Ishikawa (cell line): ENCODE data around the gene AGO4.

Source experiments
- CEBPB ChIP-seq: IDR thresholded peaks from 2 replicates; pipeline ENCODE4 v1.6.1; 2012
- CREB1 ChIP-seq: IDR thresholded peaks from 2 replicates; pipeline ENCODE4 v1.6.1; 2012; ENCODE audit warnings: low read depth
- EGR1 ChIP-seq: IDR thresholded peaks from 2 replicates; pipeline ENCODE4 v1.6.1; 2012
- EP300 ChIP-seq: IDR thresholded peaks from 2 replicates; pipeline ENCODE4 v1.6.1; 2012; ENCODE audit warnings: borderline replicate concordance
- FOXM1 ChIP-seq: IDR thresholded peaks from 2 replicates; pipeline ENCODE4 v1.6.1; 2012; ENCODE audit warnings: low read depth, borderline replicate concordance
- MAX ChIP-seq: IDR thresholded peaks from 2 replicates; pipeline ENCODE4 v1.6.1; 2012
- NFIC ChIP-seq: IDR thresholded peaks from 2 replicates; pipeline ENCODE4 v1.6.1; 2012
- RAD21 ChIP-seq: IDR thresholded peaks from 2 replicates; pipeline ENCODE4 v1.6.1; 2012; ENCODE audit warnings: low read depth
- REST ChIP-seq: IDR thresholded peaks from 2 replicates; pipeline ENCODE4 v1.6.1; 2012; ENCODE audit warnings: low read depth, mild to moderate bottlenecking
- TAF1 ChIP-seq: IDR thresholded peaks from 2 replicates; pipeline ENCODE4 v1.6.1; 2012; ENCODE audit warnings: low read depth, mild to moderate bottlenecking
- TCF12 ChIP-seq: IDR thresholded peaks from 2 replicates; pipeline ENCODE4 v1.6.1; 2012; ENCODE audit warnings: low read depth
- USF1 ChIP-seq: IDR thresholded peaks from 2 replicates; pipeline ENCODE4 v1.6.1; 2012
- YY1 ChIP-seq: IDR thresholded peaks from 2 replicates; pipeline ENCODE4 v1.6.1; 2012; ENCODE audit warnings: low read depth
- ZBTB7A ChIP-seq: IDR thresholded peaks from 2 replicates; pipeline ENCODE4 v1.6.1; 2012; ENCODE audit warnings: low read depth

Gene AGO4

GRCh38 chr1:35887508-35887907, 79.7 kb downstream of the AGO4 start:
- TF ChIP-seq REST (no peak), TAF1 (no peak)

- TF ChIP-seq REST (no peak), USF1 (no peak), TAF1 (no peak), EP300 (no peak), RAD21 (no peak), ZBTB7A (no peak), MAX (no peak)
Observed at GRCh38 chr1:35888255-35888654, 80.4 kb downstream of the AGO4 start.

GRCh38 chr1:35893051-35893879, 85.4 kb downstream of the AGO4 start:
- TF ChIP-seq TAF1, result no peak
- no peak for TF ChIP-seq EP300
- TF ChIP-seq MAX, result no peak
- TF ChIP-seq YY1, result no peak
- TF ChIP-seq NFIC, result no peak
- TF ChIP-seq RAD21, result no peak
- no peak for TF ChIP-seq EGR1
- TF ChIP-seq FOXM1, result no peak

- TF ChIP-seq REST (no peak), CEBPB (no peak), CREB1 (no peak), TCF12 (no peak), ZBTB7A (no peak), EP300 (no peak), FOXM1 (no peak), NFIC (no peak), YY1 (no peak), TAF1 (no peak)
Observed at GRCh38 chr1:35894183-35894582, 86.4 kb downstream of the AGO4 start.

- TF ChIP-seq TCF12, result no peak
- TF ChIP-seq FOXM1, result no peak
- TF ChIP-seq YY1, result no peak
- no peak for TF ChIP-seq USF1
Observed at GRCh38 chr1:35894656-35895055, 86.8 kb downstream of the AGO4 start.
